Stomach smooth muscle (tissue), 2 donors: ENCODE data around the gene CSRP2.

Experiments
- H3K27ac ChIP-seq: one replicate; pipeline ENCODE4 v1.7.0; 2013; ENCODE audit warnings: mild to moderate bottlenecking, low read length, inconsistent platforms
- H3K27me3 ChIP-seq, 2 donors: one replicate each; pipeline ENCODE4 v1.7.0; 2013; ENCODE audit warnings: low read length in 2 of 2; ENCODE audit not compliant: insufficient read depth in 2 of 2, control insufficient read depth in 1 of 2
- H3K36me3 ChIP-seq, 2 donors: one replicate each; pipeline ENCODE4 v1.7.0; 2013; ENCODE audit warnings: low read length in 2 of 2; ENCODE audit not compliant: control insufficient read depth in 2 of 2, insufficient read depth in 2 of 2
- H3K4me1 ChIP-seq: one replicate; pipeline ENCODE4 v1.7.0; 2013; ENCODE audit warnings: low read length; ENCODE audit not compliant: control insufficient read depth, insufficient read depth
- H3K4me3 ChIP-seq, 2 donors: one replicate each; pipeline ENCODE4 v1.7.0; 2013; ENCODE audit warnings: low read length in 2 of 2
- H3K9ac ChIP-seq, 2 donors: one replicate each; pipeline ENCODE4 v1.7.0; 2013; ENCODE audit warnings: low read length in 2 of 2, mild to moderate bottlenecking in 1 of 2
- H3K9me3 ChIP-seq, 2 donors: one replicate each; pipeline ENCODE4 v1.7.0; 2013; ENCODE audit warnings: low read length in 2 of 2; ENCODE audit not compliant: control insufficient read depth in 2 of 2
- donor health status: healthy.
- donor health status: Pancreatic carcinoma.

Gene CSRP2

GRCh38 chr12:76811976-76812375 lies 66.8 kb downstream of the CSRP2 start:
- H3K4me1 ChIP-seq = no peaks in the 10 kb centered on the region
- no peaks in the 10 kb centered on the region for H3K9me3 ChIP-seq
- peaks cover 6 to 30% of the 10 kb centered on the region in 2 donors for H3K36me3 ChIP-seq
- no peaks in the 10 kb centered on the region for H3K27me3 ChIP-seq
- no peak overlapping the region for H3K9ac ChIP-seq
- no peak overlapping the region for H3K27ac ChIP-seq
- no peak overlapping the region for H3K4me3 ChIP-seq

DNA sequence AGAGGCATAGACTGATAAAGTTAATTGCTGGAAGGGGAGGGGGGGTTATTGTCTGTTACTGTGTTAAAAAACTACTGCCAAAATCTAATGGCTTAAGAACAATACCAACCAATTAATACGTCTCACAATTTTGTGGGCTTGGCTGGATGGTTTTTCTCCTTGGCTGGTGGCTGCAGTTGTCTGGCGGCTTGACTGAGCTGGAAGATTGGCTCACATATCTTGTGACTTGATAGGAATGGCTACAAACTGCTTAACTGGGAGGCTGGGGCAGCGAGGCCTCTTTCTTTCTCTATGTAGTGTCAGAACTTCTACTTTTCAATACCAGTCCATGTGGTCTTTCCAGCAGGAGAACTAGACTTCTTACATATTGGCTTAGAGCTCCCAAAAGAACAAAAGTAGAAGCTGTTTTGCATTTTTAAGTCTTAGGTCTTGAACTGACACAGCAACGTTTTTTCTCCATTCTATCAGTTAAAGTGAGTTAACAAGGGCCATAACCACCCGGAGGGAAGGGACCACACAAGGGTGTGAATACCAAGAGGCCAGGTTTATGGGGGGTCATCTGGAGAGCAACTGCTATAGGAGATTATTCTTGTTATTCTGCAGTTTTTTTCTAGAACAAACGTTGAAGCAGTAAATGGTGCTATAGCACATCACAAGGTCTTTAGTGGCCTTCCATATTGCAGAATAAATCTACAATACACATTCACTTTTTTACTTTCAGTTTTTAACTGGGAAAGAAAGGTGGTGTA lies 68.0 kb downstream of the CSRP2 start:
- H3K27ac ChIP-seq = no peak overlapping the region
- H3K4me3 ChIP-seq = no peak overlapping the region
- H3K9ac ChIP-seq = no peak overlapping the region
- H3K36me3 ChIP-seq = peaks cover 11 to 27% of the 10 kb centered on the region in 2 donors
- no peaks in the 10 kb centered on the region for H3K4me1 ChIP-seq
- no peaks in the 10 kb centered on the region for H3K27me3 ChIP-seq
- no peaks in the 10 kb centered on the region for H3K9me3 ChIP-seq
